Measurements from ENCODE around the gene NDUFA6. TPM values are rescaled to one million over a fixed set of nuclear protein-coding genes. Genes with fewer than 3 reads are reported as not detected.
"Not testable (repeated sequence)": the region's sequence is repeated elsewhere in the genome, so short reads cannot be mapped to it uniquely, and the experiment has no call there.

Gene NDUFA6
- total RNA-seq, 1 experiment from 2014 or later: 51.7 TPM

DNA sequence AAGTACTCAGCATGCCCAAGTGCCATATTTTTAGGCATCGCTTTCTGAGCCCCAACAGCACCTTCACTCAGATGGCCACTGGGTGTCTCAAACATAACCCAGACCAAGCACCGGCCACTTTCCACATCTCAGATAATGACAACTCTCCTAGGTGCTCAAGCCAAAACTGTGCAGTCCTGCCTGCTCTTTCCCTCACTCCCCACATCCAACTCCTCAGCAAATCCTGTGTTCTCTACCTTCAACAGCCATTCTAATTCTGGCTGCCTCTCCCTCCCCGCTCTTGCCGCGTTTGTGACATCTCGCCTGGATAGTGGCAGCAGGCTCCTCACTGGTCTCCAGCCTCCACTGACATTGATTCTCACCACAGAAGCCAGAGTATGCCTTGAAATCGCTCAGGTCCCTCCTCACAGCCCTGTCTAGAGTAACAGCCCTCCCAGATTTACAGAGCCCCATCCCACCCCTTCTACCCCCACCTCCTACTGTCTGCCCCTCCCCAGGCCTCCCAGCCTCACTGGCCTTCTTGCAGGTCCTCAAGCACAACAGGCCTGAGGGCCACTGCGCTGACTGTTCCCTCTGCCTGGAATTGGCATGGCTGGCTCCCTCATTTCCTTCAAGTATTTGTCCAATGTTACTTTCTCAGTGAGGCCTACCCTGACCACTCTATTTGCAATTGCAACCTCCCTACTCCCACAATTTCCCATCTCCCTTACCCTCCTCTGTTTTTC is 17.8 kb downstream of the NDUFA6 start:
- DNase-seq (ENCODE audit: low read depth): no peak

DNA sequence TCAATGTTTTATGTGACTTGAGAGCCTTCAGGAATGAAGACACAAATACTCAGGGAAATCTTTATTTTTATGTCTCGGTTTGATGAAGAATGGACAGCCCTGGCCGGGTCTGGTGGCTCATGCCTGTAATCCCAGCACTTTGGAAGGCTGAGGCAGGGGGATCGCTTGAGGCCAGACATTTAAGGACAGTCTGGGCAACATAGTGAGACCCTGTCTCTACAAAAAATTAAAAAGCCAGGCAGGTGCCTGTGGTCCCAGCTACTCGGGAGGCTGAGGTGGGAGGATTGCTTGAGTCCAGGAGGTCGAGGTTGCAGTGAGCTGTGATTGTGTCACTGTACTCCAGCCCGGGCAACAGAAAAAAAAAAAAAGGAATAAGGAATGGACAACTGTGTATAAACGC is 19.1 kb downstream of the NDUFA6 start:
- DNase-seq (ENCODE audit: low read depth): not testable (repeated sequence)

DNA sequence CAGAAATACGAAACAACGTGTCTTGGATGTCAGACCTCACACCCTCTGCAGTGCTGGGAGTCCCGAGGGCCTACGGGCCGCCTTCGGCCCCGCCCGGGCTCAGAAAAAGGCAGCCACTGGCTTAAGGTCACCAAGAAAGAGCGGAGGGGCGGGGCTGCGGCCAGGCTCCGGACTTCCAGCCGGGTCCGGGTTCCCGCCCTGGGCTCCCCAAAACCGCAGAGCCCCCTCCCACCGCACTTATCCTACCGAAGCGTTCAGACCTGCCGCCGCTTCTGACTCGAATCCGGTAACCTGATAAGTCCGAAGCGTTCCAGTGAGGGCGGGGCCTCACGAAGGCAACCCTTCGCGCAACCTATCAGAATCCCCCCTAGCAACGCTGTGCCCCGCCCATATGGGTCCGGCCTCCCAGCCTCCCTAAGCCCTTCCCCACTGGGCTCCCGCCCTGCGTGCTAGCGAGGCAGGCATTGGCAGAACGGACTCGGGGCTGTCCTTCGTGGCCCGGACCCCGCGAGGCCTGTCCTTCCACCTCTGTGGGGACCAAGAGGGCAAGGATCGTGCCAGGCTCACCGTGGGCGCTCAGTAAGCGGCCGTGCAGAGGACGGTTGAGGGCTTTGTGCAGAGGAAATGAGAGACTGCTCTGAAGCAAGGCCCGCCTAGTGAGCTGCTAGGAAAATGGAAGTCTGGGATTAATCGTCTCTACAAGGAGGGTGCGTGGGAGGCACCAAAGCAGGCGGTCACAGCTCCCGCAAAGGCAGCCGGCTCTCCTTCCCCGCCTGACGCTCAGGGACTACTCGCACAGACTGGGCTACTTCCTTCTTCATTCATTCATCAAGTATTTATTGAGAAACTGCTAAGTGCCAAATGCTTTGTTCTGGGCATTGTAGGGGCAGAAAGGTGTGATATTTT is 19.8 kb downstream of the NDUFA6 start, which contains the start of gene NAGA:
Gene NAGA, minus strand, starts transcription at position 296 of the 906 bp plus-strand sequence. CDS start 515 bp downstream, outside the sequence.
- DNase-seq (ENCODE audit: low read depth): peak; percentile 94

DNA sequence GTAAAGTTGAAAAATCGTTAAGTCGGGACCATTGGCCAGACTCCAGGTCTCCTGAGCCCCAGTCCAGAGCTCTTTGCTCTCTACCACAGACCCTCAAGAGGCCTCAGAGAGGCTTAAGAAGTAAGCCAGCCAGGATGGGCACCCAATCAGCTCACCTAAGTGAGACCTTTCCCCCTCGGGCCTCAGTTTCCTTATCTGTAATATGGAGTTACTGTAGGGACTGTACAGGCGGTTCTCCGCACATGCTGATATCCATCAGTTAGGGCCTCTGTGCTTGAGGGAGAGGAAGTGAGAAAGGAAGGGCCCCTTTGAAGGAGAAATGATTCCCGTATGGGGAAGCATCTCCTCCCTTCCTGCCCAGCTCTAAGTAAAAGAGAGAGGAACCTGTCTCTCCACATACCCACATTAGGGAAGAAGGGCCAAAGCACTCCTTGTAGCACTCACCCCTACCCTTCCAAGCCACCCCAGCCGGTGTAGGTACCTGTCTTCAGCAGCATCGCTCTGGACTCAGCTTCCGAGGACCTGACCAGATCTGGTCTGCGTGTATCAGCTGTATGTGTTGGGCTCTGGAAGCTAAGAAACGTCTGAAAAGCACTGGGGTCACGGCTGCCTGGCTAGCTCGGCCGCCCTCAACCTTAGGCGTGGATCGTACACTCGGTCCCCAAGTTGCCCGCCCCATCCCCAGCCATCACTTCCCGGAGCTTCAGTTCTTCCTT is 20.6 kb downstream of the NDUFA6 start:
- no peak for DNase-seq (ENCODE audit: low read depth)

DNA sequence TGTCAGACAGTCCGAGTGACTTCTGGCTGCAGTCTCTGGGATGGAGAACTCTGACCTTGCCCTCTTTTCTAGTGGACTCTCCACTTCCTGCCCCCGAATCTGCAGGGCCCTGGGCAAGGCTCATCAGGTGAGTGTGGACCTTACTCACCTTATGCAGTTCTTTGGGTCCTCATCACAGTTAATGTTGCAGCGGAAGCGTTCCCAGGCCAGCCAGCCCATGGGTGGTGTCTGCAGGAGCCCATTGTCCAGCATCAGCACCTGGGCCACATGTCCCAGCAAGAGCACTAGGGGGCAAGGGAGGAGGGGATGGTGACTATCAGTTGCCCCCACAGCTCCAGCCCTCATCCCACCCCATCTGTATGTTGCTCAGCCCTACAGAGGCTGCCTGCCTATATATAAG is 22.3 kb downstream of the NDUFA6 start:
- DNase-seq (ENCODE audit: low read depth): no peak

DNA sequence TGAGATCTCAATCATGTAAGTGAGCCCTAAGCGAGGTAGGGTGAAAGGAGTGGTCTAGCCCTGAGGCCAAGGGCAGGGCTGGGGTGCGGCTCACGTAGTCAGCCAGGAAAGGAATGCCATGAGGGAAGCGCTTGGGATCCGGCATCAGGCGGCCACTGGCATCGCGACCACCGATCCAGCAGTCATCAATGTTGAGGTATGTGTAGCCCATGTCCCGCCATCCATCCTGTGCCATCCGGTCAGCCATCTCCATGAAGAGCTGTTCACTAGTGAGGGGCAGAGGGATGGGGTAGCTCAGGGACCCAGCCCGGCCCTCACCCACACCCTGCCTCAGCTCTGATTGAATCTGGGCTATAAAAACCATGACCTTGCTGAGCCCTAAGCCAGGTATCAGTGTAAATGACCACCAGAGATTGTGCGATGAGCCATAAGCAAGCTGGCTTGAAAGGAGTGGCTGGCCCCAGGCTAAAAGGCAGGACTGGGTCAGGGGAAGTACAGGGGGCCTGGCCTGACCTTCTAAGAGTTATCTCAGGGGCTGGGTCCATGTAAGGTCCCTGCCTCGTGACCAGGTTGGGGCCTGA is 22.8 kb downstream of the NDUFA6 start:
- DNase-seq (ENCODE audit: low read depth): no peak

DNA sequence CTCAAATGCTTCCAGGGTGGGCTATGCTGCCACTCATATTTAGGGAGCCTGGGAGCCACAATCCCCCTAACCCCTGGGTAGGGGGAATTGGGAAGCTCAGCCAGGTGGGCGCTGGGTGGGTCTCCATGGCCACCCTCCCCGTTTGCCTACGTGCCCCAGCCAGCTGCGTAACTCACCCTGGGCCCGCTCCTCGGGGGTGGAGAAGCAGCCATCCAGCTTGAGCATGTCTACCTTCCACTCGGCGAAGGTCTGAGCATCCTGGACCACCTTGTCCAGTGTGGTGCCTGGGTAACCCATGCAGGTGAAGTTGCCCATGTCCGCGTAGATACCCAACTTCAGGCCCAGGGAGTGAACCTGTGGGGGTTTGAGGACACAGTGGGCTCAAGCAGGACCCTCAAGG is 23.6 kb downstream of the NDUFA6 start:
- no peak for DNase-seq (ENCODE audit: low read depth)

DNA sequence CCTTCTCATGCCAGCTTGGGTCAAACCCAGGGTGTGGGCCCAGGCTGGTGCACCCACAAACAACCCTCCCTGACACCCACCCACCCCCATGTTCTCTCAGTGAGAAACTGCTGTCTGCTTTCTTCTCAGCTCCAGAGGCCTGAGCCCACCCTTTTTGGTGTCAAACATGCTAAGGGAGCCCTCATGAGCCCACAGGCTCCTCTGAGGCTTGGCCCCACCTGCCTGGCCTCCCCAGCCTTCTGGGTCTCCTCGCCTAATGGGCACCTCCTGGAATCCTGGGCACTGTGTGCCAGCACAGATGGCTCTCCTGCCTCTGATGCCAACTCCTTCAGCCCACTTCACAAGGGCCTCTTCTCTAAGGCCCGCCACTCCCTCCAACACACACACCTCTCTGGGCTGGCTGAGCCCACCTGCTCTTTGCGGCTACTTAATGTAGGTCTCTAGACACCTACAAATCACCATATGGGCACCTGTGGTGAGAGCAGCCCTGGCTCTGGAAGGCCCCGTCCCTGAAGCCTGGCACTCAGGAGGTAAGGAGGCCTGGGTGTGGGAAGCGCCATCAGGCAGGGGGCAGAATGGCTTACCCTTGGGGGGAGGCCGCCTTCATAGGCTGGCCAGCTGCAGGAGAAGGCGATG is 24.3 kb downstream of the NDUFA6 start:
- no peak for DNase-seq (ENCODE audit: low read depth)

DNA sequence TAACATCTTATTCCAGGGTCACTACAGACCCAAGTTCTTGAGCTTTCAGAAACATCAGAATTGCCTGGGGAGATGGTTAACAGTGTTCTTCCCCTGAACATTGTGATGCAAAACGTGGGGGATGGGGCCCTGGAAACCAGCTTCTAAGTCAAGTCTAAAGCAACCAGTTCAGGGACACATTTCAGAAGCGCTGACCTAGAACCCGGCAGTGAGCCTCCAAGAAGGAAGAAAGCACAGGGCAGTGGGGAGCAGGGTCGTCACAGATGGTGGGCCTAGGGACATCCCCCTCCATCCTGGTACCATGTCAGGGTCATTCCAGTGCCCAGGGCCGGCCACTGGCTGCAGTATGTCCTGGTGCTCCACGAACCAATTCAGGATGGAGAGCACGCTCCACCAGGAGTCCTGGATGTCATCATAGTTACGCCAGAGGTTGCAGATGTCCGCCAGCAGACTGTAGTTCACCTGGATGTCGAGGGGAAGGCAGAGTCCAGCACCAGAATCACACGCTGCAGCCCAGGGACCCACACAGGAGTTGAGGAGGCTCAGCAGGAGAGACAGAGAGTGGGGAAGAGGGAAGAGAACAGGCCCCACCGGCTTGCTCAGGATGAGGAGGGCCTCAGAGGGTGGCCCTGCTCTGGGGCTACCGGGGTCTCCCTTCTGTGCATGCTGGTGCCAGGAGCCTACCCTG is 25.0 kb downstream of the NDUFA6 start:
- DNase-seq (ENCODE audit: low read depth): no peak

DNA sequence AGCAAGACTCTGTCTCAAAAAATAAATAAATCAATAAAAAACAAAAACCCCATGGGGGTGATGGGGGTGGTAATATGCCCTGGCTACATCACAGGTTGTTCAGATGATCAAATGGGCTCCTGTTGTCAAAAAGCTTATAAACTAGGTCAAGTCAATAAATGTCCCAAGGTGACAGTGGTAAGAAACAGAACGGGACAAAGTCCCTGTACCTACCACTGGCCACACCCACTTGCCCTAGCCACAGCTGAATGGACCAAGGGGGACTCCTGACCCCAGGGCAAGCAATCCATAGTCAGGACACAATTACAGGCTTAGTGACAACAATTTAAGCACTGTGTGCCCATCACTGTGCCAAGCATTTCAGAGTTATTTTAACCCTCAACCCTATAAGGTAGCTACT is 25.9 kb downstream of the NDUFA6 start:
- no peak for DNase-seq (ENCODE audit: low read depth)

DNA sequence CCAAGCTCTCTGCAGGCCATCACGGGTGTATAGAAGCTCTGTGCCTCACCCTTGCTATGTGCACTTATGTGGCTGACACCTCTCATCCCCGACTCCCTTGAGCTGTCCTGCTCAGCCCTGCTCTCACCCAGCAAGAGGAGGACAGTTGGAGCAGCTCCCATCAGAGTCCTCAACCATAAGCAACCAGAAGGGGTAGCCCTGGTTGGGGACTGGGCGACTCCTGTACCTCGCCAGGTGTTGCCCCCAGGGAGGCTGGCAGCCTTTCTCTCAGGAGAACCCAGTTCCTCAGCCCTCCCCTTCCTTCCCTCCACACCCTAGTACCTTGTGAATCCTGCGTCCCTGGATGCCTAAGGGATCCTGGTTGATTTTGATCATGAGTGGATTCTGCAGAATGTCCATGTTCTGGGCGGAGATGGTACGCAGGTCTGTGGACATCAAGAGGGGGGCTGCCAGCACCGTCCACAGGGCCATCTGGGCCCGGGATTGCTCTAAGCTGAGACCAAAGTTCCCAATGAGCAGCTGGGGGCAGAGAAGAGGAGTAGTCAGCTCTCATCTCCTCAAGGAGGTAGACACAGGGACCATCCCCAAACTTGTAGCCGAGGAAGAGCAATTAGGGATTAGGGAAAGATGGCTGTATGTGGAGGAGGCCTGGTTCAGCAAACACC is 27.9 kb downstream of the NDUFA6 start:
- DNase-seq (ENCODE audit: low read depth): no peak

DNA sequence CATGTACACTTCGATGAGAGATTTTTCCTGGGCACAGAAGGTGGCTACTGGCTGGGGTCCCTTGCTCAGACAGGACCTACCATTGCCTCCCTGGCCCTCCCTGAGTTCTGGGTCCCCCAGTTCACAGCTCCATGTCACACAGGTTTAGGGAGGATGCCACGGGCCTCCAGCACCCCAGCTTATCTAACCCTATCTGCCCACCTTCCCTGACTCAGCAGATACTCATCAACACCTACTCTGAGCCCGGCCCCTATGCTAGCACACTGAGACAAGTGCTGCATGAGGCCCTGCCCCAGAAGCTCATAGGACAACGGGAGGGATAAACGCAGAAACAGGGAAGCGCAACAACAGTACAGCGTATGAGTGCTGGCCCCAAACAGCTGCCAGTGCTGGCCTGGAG is 29.5 kb downstream of the NDUFA6 start:
- no peak for DNase-seq (ENCODE audit: low read depth)

DNA sequence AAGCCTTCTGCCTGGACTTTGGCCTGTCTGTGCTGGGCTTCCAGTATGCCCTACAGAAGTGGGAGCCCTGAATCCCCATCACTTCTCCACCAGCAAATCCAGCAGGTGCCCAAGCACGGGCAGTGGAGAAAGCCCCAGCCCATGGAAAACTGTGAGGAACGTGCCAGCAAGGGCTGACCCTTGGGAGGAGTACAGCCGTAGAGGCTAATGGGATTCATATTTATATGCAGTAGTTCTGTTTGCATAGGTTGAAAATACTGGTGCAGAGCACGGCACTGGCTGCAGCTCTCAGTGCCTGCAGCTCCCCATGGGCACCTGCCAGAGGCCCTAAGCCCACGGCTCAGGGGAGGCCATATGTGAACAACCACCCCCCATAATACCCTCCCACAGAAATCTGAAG is 30.1 kb downstream of the NDUFA6 start:
- DNase-seq (ENCODE audit: low read depth): no peak

DNA sequence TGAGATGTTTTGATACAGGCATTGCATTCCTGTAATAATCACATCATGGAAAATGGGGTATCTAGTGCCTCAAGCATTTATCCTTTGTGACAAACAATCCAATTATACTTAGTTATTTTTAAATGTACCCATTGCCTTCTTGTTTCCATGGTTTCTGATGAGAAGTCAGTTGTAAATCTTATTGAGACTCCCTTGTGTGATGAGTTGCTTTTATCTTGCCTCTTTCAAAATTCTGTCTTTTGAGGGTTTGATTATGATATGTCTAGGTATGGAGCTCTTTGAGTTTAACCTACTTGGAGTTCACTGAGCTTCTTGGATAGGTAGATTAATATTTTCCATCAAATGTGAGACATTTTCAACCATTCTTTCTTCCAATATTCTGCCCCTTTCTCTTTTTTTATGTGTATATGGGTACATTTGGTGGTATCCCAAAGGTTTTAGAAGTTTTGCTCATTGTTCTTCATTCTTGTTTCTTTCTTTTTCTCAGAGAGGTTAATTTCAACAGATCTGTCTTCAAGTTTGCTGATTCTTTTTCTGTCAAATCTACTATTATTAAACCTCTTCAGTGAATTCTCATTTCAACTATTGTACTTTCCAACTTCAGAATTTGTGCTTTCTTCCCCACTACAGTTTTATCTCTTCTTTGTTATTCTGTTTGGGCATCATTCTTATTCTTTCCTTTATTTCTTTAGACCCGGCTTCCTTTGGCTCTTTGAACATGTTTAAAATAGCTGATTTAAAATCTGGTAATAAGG is 33.6 kb downstream of the NDUFA6 start:
- DNase-seq (ENCODE audit: low read depth): no peak

DNA sequence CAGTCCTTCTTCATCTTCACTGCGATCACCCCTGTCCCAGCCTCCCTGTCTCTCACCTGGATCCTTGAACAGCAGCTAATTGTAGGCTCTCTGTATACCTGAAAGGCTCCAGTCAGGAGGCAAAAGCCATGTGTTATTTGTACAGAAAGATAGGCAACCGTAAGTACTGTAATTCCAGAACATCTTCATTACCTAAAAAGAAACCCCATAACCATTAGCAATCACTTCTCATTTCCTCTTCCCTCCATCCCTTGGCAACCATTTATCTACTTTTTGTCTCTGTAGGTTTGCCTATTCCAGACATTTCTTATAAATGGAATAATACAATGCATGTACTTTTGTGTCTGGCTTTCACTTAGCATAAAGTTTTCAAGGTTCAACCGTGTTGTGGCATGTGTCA is 37.8 kb downstream of the NDUFA6 start:
- DNase-seq (ENCODE audit: low read depth): no peak

DNA sequence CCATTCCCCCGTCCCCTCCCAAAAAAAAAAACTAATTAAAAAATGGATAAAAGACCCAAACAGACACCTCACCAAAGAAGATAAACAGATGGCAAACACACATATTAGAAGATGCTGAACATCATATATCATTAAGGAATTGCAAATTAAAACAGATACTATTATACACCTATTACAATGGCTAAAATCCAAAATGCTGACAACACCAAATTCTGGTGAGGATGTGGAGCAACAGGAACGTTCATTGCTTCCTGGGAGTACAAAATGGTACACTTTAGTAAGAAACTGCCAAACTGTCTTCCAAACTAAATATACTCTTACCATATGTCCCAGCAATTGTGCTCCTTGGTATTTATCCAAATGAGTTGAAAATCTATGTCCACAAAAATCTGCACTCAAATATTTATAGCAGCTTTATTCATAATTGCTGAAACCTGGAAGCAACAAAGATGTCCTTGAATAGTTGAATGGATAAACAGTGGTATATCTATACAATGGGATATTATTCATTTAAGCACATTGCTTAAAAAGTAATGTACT is 39.9 kb downstream of the NDUFA6 start:
- no peak for DNase-seq (ENCODE audit: low read depth)

DNA sequence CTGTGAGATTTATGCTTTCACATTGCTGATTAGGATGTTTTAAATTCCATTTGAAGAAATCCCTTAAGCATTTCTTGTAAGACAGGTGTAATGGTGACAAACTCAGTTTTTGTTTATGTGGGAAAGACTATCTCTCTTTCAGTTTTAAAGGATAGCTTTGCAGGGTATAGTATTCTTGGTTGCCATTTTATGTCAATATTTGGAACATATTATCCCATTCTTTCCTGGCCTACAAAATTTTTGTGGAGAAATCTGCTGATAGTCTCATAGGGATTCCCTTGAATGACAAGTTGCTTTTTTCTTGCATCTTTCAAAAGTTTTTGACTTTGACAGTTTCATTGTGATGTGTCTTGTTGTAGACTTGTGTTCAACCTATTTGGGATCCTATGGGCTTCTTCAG is 48.8 kb downstream of the NDUFA6 start:
- no peak for DNase-seq (ENCODE audit: low read depth)

DNA sequence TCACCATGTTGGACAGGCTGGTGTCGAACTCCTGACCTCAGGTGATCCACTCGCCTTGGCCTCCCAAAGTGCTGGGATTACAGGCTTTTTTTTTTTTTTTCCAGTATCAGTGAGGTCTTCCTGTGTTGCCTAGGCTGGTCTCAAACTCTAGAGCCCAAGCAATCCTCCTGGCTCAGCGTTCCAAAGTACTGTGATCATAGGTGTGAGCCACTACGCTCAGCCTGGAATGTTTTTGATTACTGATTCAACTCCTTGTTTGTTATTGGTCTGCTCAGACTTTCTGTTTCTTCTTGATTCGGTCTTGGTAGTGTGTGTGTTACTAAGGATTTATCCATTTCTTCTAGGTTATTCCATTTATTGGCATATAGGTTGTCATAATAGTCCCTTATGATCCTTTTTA is 51.3 kb downstream of the NDUFA6 start:
- no peak for DNase-seq (ENCODE audit: low read depth)

Data from HT1080 (cell line).